Measurements from ENCODE around the gene RRAGD.

RRAGD gene

GRCh38 chr6:89314692-89315091 is 97.4 kb downstream of the RRAGD start:
- ChIA-PET CTCF (no interaction called here), POLR2A (no interaction called here)
- TF ChIP-seq HDGF (IDR thresholded peaks at IDR 0.05; ENCODE audit: borderline replicate concordance) (no peak), TARDBP (IDR thresholded peaks at IDR 0.05) (no peak), FOXA1 (IDR thresholded peaks at IDR 0.05) (no peak), LEF1 (IDR thresholded peaks at IDR 0.05; ENCODE audit: borderline replicate concordance) (no peak), ARNT (IDR thresholded peaks at IDR 0.05) (no peak), SP1 (IDR thresholded peaks at IDR 0.05) (no peak), BHLHE40 (IDR thresholded peaks at IDR 0.05; ENCODE audit: borderline replicate concordance) (no peak), PKNOX1 (IDR thresholded peaks at IDR 0.05) (no peak), CTBP1 (IDR thresholded peaks at IDR 0.05; ENCODE audit: borderline replicate concordance) (no peak), ZNF384 (IDR thresholded peaks at IDR 0.05) (no peak), FOXK2 (IDR thresholded peaks at IDR 0.05) (no peak)
- no peak for DNase-seq (ENCODE audit: extremely low spot score)
